Fibroblast of pulmonary artery (primary cell): ENCODE measurements around the gene SP140L.

ENCODE experiments used
- DNase-seq: peaks from one replicate; pipeline ENCODE4 v3.0.0-alpha.2; 2010; ENCODE audit warnings: low read depth
- H3K4me3 ChIP-seq: replicated peaks from 2 replicates; pipeline ENCODE4 v1.5.1; 2011; ENCODE audit warnings: low read depth, mild to moderate bottlenecking, control low read depth, low read length, moderate library complexity
- CTCF ChIP-seq: IDR thresholded peaks from 2 replicates; pipeline ENCODE4 v1.5.1; 2011; ENCODE audit warnings: mild to moderate bottlenecking, control low read depth, low read length, inconsistent platforms; ENCODE audit errors: missing control alignments

The SP140L gene

GRCh38 chr2:230422149-230422548 lies 95.2 kb downstream of the SP140L start:
- peak; percentile 11 for TF ChIP-seq CTCF
- no peak for DNase-seq
- no peak overlapping the region for H3K4me3 ChIP-seq

- DNase-seq, result peak; percentile 50
- no peak overlapping the region for H3K4me3 ChIP-seq
- no peak for TF ChIP-seq CTCF
Observed at GRCh38 chr2:230423851-230424458, 97.0 kb downstream of the SP140L start.

- DNase-seq, result no peak
- TF ChIP-seq CTCF, result no peak
- no peak overlapping the region for H3K4me3 ChIP-seq
Observed at GRCh38 chr2:230425377-230425776, 98.4 kb downstream of the SP140L start.

- no peak for DNase-seq
- TF ChIP-seq CTCF, result no peak
- no peak overlapping the region for H3K4me3 ChIP-seq
Observed at GRCh38 chr2:230429513-230429912, 102.5 kb downstream of the SP140L start.

- DNase-seq, result no peak
- H3K4me3 ChIP-seq, result no peak overlapping the region
- TF ChIP-seq CTCF, result no peak
Observed at GRCh38 chr2:230430957-230431910, 104.2 kb downstream of the SP140L start.

- TF ChIP-seq CTCF, result no peak
- no peak for DNase-seq
- no peak overlapping the region for H3K4me3 ChIP-seq
Observed at GRCh38 chr2:230434677-230435324, 107.8 kb downstream of the SP140L start.
